Osteoblast (primary cell): ENCODE data around the gene GAP43. TPM values are rescaled to one million over a fixed set of nuclear protein-coding genes. Genes with fewer than 3 reads are reported as not detected.

Experiments
- DNase-seq: peaks from one replicate; pipeline ENCODE4 v3.0.0; 2011; ENCODE audit warnings: low spot score, mixed read lengths; ENCODE audit not compliant: insufficient read length; ENCODE audit errors: missing footprints
- H2AFZ ChIP-seq: 2 replicates; pipeline ENCODE4 v1.6.0; 2011; ENCODE audit warnings: mild to moderate bottlenecking, low read length
- H3K27ac ChIP-seq: 2 replicates; pipeline ENCODE4 v1.5.1; 2011; ENCODE audit warnings: mild to moderate bottlenecking, low read depth, low read length, moderate library complexity
- H3K27me3 ChIP-seq: 2 replicates; pipeline ENCODE4 v1.6.0; 2012; ENCODE audit warnings: mild to moderate bottlenecking, control low read depth, inconsistent platforms, low read length, moderate library complexity; ENCODE audit not compliant: insufficient read depth
- H3K36me3 ChIP-seq: 2 replicates; pipeline ENCODE4 v1.5.1; 2011; ENCODE audit warnings: mild to moderate bottlenecking, low read length, control low read depth, moderate library complexity; ENCODE audit not compliant: insufficient read depth
- H3K4me1 ChIP-seq: 2 replicates; pipeline ENCODE4 v1.5.1; 2011; ENCODE audit warnings: mild to moderate bottlenecking, low read length, control low read depth, moderate library complexity; ENCODE audit not compliant: insufficient read depth
- H3K4me2 ChIP-seq: 2 replicates; pipeline ENCODE4 v1.6.0; 2011; ENCODE audit warnings: mild to moderate bottlenecking, low read length; ENCODE audit not compliant: insufficient read depth
- H3K4me3 ChIP-seq: fragments of 200-600 bp; sonication (generic); 3 replicates; pipeline ENCODE4 v1.5.1; 2012; ENCODE audit warnings: mild to moderate bottlenecking, low read length, inconsistent platforms; ENCODE audit not compliant: insufficient read depth
- H3K79me2 ChIP-seq: 2 replicates; pipeline ENCODE4 v1.6.0; 2012; ENCODE audit warnings: mild to moderate bottlenecking, low read length, control low read depth, inconsistent platforms; ENCODE audit not compliant: insufficient read depth
- H3K9me3 ChIP-seq: 2 replicates; pipeline ENCODE4 v1.5.1; 2011; ENCODE audit warnings: low read depth, low read length, control low read depth
- H4K20me1 ChIP-seq: 2 replicates; pipeline ENCODE4 v1.6.0; 2012; ENCODE audit warnings: mild to moderate bottlenecking, low read length, control low read depth; ENCODE audit not compliant: insufficient read depth
- CTCF ChIP-seq: IDR thresholded peaks from 2 replicates; pipeline ENCODE4 v1.5.1; 2011; ENCODE audit warnings: mild to moderate bottlenecking, low read depth, low read length, moderate library complexity; ENCODE audit errors: extremely low read depth
- total RNA-seq: library from RNA; depleted of rRNA; stranded (reverse); fragments of >200 nt; gene quantifications from 2 replicates; pipeline ENCODE4 v1.2.3, GENCODE V29; 2012

Gene GAP43
- total RNA-seq, 1 donor = 3.6 TPM

- Histone ChIP-seq H3K27me3 (peaks cover 3% of the 10 kb centered on the region), H3K4me3 (no peak overlapping the region), H2AFZ (no peak overlapping the region), H3K4me1 (peaks cover 13% of the 10 kb centered on the region), H3K36me3 (no peaks in the 10 kb centered on the region), H3K79me2 (no peaks in the 10 kb centered on the region), H3K27ac (no peak overlapping the region), H3K4me2 (no peak overlapping the region), H4K20me1 (no peaks in the 10 kb centered on the region), H3K9me3 (no peaks in the 10 kb centered on the region)
- DNase-seq = no peak
- TF ChIP-seq CTCF = no peak
Measured at GRCh38 chr3:115761927-115762305, 138.6 kb downstream of the GAP43 start.

DNA sequence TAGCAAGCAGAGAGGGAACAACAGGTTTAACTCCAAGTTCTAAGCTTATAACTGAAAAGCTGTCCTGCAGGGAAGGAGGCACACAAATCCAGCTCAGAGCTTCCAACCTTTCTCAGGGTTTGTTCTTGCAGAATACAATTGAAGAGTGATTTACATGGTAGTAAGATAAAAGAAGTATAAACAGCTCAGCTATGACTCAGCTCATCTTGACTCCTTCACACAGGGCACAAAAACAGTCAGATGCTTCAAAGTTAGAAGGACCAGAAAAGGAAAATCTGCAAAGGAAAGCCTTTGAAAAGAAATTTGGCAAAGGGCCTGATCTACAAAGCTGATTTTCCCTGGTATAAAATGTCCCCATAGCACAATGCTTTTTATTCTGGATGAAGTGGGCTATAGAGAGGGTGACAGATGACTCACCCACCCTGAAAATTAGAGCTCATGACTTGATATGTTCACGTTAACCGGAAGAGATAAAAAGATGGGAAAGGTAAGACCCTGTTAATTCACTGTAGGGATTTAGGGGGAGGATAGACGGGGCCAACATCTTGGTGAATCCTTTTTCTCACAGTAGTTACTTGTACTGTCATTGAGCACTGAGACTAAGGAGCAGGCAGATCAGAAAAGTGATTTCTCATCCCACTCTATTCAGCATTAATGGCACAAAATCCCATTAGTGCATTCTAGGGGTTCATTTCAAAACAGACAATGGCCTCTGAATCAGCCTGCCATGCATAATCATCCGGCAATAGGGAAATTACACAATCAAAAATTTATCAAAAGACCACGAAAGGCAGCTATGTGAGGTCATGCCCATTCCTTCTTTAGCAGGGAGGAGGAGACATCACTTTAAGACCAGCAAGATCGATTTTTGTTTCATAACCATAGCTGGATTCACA is 143.5 kb downstream of the GAP43 start:
- no peak for TF ChIP-seq CTCF
- Histone ChIP-seq H2AFZ (peak overlapping the region; percentile 48), H3K27me3 (no peaks in the 10 kb centered on the region), H3K27ac (peak overlapping the region; percentile 70), H4K20me1 (no peaks in the 10 kb centered on the region), H3K36me3 (no peaks in the 10 kb centered on the region), H3K4me2 (peak overlapping the region; percentile 52), H3K79me2 (no peaks in the 10 kb centered on the region), H3K4me3 (peak overlapping the region; percentile 24), H3K4me1 (peaks cover 20% of the 10 kb centered on the region), H3K9me3 (no peaks in the 10 kb centered on the region)
- no peak for DNase-seq

DNA sequence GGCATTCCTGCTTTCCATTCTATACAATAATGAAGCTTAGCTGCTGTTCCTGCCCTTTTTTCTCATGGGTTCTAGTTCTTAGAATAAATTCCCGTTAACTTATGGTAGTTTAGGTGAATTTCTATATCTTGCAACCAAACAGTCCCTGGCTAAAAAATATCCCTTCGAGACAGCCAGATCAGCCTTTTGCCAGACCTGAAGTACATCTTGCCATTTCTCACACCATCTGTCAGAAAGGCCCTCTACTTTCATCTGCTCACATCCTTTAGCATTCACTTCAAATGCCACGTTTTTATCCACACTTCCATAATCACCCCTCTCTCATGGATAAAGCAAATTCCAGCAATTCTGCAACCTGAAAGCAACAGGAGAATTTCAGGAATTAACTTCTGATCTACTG is 145.4 kb downstream of the GAP43 start:
- no peak overlapping the region for H3K4me3 ChIP-seq
- H3K4me1 ChIP-seq = peaks cover 20% of the 10 kb centered on the region
- no peak for DNase-seq
- H3K9me3 ChIP-seq = no peaks in the 10 kb centered on the region
- H4K20me1 ChIP-seq = no peaks in the 10 kb centered on the region
- H3K27ac ChIP-seq = no peak overlapping the region
- no peaks in the 10 kb centered on the region for H3K79me2 ChIP-seq
- H2AFZ ChIP-seq = no peak overlapping the region
- TF ChIP-seq CTCF = no peak
- H3K27me3 ChIP-seq = no peaks in the 10 kb centered on the region
- H3K36me3 ChIP-seq = no peaks in the 10 kb centered on the region
- H3K4me2 ChIP-seq = no peak overlapping the region
